DMS114 treated with DMSO at 0.1 percent for 48 hours (cell line): ENCODE measurements around the gene RPL29.

Experiments used
- DNase-seq: peaks from one replicate; lab custom pipeline; 2025; ENCODE audit not compliant: unreplicated experiment; lab: John Stamatoyannopoulos, UW

RPL29 gene

DNA sequence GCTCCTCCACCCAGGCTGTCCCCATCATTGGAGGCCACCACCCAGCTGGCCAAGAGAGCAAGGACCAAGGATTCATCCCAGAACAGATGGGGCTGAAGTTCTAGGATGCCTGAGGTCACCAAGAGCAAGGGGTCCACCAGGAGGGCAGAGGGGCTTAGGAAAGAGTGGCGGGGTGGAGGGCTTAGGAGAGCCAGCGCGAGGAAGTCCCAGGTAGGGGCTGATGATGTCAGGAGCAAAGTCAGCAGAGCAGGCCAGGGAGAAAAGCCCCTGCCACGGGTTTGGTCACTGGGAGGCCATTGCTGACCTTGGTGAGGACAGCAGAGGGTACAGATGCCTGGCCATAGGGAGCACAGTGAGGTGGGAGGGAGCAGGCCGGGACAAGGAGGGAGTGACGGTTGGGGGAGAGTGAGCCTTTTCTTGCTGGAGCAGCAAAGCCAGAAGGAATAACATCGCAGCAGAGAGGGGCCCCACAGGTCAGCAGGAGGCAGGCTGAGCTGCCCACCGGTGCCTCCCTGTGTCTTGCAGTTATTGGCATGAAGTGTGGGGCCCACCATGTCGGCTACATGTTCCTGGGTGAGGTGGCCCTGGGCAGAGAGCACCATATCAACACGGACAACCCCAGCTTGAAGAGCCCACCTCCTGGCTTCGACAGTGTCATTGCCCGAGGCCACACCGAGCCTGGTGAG, 48.3 kb downstream of the RPL29 start:
- no peak for DNase-seq

DNA sequence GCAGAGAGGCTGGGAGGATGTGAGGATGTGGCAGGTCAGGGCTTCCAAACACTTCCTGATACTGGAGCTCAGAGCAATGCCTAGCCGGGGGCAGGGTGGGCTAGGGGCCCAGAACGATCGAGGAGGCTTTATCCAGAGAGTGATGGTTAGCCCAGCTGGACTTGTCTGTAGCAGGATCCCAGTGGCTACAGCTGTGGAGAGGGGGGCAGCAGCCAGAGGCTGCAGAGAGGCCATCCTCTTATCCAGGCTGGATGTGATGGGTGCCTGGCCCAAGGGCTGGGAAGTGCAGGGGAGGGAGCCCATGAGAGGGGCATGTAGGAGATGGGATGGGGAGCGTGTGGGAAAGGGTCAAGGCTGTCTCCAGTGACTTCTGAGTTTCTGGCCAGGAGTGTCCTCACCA, 48.9 kb downstream of the RPL29 start:
- no peak for DNase-seq

DNA sequence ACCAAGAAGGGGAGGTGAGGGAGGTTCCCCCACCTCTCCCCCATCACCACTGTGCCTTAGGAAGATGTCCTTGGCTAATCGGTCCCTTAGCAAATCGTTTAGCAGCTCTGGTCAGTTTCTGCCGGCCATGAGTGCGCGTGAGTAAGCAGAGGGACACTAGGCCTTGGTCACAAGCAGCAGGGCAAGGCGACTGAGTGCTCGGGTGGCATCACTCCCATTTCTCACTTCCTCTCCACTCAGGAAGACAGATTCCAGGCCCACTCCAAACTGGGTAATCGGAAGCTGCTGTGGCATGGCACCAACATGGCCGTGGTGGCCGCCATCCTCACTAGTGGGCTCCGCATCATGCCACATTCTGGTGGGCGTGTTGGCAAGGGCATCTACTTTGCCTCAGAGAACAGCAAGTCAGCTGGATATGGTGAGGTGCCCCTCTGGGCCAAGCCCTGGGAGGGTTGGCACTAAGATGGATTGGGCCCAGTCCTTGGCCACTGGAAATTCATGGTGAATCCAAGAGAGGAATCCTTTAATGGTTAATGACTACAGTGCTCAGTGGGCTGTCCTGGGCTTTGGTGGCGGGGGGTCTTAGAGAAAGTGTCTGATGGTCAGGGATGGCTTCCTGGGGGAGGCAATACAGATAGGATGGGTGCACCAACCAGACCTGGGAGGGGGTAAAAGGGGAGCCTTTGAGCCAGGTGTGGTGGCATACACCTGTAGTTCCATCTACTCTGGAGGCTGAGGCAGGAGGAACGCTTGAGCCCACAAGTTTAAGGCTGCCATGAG, 49.6 kb downstream of the RPL29 start:
- DNase-seq: no peak

DNA sequence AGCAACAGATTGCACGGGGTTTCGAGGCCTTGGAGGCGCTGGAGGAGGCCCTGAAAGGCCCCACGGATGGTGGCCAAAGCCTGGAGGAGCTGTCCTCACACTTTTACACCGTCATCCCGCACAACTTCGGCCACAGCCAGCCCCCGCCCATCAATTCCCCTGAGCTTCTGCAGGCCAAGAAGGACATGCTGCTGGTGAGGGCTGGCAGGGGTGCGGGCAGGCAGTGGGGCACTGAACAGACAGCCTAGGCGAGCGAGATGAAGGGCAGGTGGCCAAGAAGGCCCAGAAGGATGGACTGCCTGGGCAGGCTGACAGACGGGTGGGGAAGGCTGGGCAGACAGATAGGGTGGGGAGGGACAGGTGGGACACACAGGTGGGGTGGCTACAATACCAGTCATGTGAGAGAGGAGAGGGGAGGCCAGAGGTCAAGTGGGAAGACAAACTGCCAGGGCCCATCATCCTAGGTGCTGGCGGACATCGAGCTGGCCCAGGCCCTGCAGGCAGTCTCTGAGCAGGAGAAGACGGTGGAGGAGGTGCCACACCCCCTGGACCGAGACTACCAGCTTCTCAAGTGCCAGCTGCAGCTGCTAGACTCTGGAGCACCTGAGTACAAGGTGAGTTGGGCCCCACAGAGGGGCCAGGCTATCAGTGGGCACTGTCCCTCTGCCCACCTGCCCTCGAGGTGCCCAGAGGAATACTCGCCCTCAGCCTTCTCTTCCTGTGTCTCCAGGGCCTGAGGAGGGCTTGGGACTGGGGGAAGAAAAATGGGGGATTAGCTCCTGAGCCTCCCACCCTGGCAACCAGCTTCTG, 50.5 kb downstream of the RPL29 start:
- no peak for DNase-seq

DNA sequence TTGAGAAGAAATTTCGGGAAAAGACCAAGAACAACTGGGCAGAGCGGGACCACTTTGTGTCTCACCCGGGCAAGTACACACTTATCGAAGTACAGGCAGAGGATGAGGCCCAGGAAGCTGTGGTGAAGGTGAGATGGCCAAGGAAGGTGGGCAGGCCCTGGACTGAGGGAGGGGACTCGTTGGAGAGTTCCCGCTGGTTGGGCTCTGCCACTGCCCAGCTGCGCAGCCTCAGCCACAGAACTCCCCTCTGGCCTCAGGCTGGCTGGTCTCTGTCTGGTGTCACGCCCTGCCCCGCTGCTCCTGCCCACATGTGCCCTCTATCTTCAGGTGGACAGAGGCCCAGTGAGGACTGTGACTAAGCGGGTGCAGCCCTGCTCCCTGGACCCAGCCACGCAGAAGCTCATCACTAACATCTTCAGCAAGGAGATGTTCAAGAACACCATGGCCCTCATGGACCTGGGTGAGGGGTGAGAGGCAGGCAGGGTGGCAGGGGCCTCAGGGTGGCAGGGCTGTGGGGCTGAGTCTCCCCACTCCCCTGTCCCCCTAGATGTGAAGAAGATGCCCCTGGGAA, 51.2 kb downstream of the RPL29 start:
- no peak for DNase-seq
